CD4-positive, alpha-beta memory T cell (primary cell): ENCODE measurements around the gene IL18BP. TPM values are rescaled to one million over a fixed set of nuclear protein-coding genes. Genes with fewer than 3 reads are reported as not detected.

ENCODE experiments used
- CTCF ChIA-PET: fragments of 350-600 bp; sonication (Branson Sonifier 250); formaldehyde crosslinking; loops from one replicate; lab custom pipeline; 2021; ENCODE audit warnings: inconsistent platforms; ENCODE audit not compliant: partially characterized antibody; lab: Charles Lee
- POLR2A ChIA-PET: fragments of 350-600 bp; sonication (Branson Sonifier 250); formaldehyde crosslinking; loops from one replicate; lab custom pipeline; 2021; ENCODE audit not compliant: partially characterized antibody; lab: Charles Lee
- DNase-seq, 5 donors: peaks; one replicate each; pipeline versions ENCODE4 v3.0.0 to v3.0.0-alpha.2; 2020 to 2022; ENCODE audit warnings: mixed read lengths in 1 of 5
- H3K27ac ChIP-seq: one replicate; pipeline ENCODE4 v1.7.0; 2013; ENCODE audit warnings: low read depth, low read length
- H3K27me3 ChIP-seq: 2 replicates; pipeline ENCODE4 v1.7.0; 2013; ENCODE audit warnings: mild to moderate bottlenecking, low read length, moderate library complexity; ENCODE audit not compliant: insufficient read depth
- H3K36me3 ChIP-seq: 2 replicates; pipeline ENCODE4 v1.7.0; 2013; ENCODE audit warnings: mild to moderate bottlenecking, low read length, moderate library complexity; ENCODE audit not compliant: insufficient read depth
- H3K4me1 ChIP-seq: 2 replicates; pipeline ENCODE4 v1.7.0; 2013; ENCODE audit warnings: mild to moderate bottlenecking, low read length, moderate library complexity; ENCODE audit not compliant: insufficient read depth
- H3K4me3 ChIP-seq, 2 donors: one replicate each; pipeline ENCODE4 v1.7.0; 2013; ENCODE audit warnings: low read length in 2 of 2, mild to moderate bottlenecking in 1 of 2
- H3K9me3 ChIP-seq, 2 donors: one replicate each; pipeline ENCODE4 v1.7.0; 2013; ENCODE audit warnings: low read length in 2 of 2, control low read depth in 1 of 2; ENCODE audit not compliant: control insufficient read depth in 1 of 2
- H3K27ac Mint-ChIP-seq, 7 donors: one replicate each; pipeline ENCODE4 v1.8.0; 2020 to 2021; ENCODE audit warnings: mixed read lengths in 7 of 7, mild to moderate bottlenecking in 6 of 7, inconsistent platforms in 3 of 7, moderate library complexity in 3 of 7
- H3K27me3 Mint-ChIP-seq, 2 donors: one replicate each; pipeline ENCODE4 v1.8.0; 2020 to 2021; ENCODE audit warnings: mixed read lengths in 2 of 2
- H3K36me3 Mint-ChIP-seq, 2 donors: one replicate each; pipeline ENCODE4 v1.8.0; 2020 to 2021; ENCODE audit warnings: mixed read lengths in 2 of 2, inconsistent platforms in 1 of 2, mild to moderate bottlenecking in 1 of 2
- H3K4me1 Mint-ChIP-seq, 4 donors: one replicate each; pipeline ENCODE4 v1.8.0; 2020 to 2021; ENCODE audit warnings: mixed read lengths in 4 of 4, mild to moderate bottlenecking in 1 of 4
- H3K4me3 Mint-ChIP-seq, 8 donors: one replicate each; pipeline ENCODE4 v1.8.0; 2020 to 2021; ENCODE audit warnings: mixed read lengths in 8 of 8, mild to moderate bottlenecking in 7 of 8, moderate library complexity in 6 of 8, inconsistent platforms in 3 of 8
- H3K9me3 Mint-ChIP-seq, 8 donors: one replicate each; pipeline ENCODE4 v1.8.0; 2020 to 2021; ENCODE audit warnings: mixed read lengths in 8 of 8, mild to moderate bottlenecking in 5 of 8, inconsistent platforms in 3 of 8, moderate library complexity in 1 of 8
- intact Hi-C: fragments of 100-400 bp; cut with micrococcal nuclease; formaldehyde crosslinking; loops from one replicate; pipeline ENCODE4 v1.15.1; 2023
- polyA plus RNA-seq, 2 donors: library from polyadenylated mRNA; unstranded; fragments of 300-500 nt; fragmentation: Illumina TruSeq; gene quantifications; one replicate each; pipeline ENCODE4 v1.2.3, GENCODE V29; 2021
- total RNA-seq, 2 experiments: library from RNA; stranded (reverse); gene quantifications; one replicate each; pipeline ENCODE4 v1.2.3, GENCODE V29; 2021

The IL18BP gene
- total and polyA plus RNA-seq, 4 experiments from 2014 or later: 13.8 to 26.2 (median 20.6) TPM

DNA sequence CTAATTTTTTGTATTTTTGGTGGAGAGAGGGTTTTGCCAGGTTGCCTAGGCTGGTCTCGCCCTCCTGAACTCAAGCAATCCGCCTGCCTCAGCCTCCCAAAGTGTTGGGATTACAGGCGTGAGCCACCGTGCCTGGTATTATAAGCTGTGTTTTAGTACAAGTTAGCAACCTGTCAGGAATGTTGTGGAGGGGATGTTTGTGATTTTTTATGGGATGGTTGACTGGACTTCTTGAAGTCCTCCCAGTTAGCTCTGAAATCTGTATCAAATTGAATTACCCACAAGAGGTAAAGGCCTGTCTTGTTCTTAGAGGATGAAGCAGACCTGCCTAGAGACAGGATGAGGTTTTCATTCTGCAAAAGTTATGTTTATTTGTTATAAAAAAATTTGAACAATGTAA is 34.1 kb upstream of the IL18BP start:
- Histone ChIP-seq H3K36me3 (peaks cover 14% of the 10 kb centered on the region), H3K27ac (no peak overlapping the region), H3K27me3 (no peaks in the 10 kb centered on the region), H3K4me1 (no peaks in the 10 kb centered on the region), H3K9me3 (no peaks in the 10 kb centered on the region), H3K4me3 (no peak overlapping the region)
- ChIA-PET POLR2A (no interaction called here), CTCF (interaction anchor here (1.2 to 1.4 kb wide), 3 partner anchors 12 to 180 kb away, joined by 3 to 6 read pairs (median 4); no protein-coding TSS in a partner anchor)
- DNase-seq: no peak
- Mint-ChIP-seq H3K36me3 (peaks cover 25 to 42% of the 10 kb centered on the region in 2 donors), H3K27me3 (no peaks in the 10 kb centered on the region), H3K9me3 (peaks cover 0 to 5% (median 0%) of the 10 kb centered on the region in 8 donors), H3K4me3 (no peak overlapping the region), H3K27ac (no peak overlapping the region), H3K4me1 (peaks cover 0 to 4% (median 1%) of the 10 kb centered on the region in 4 donors)
- intact Hi-C loops: no loop called here

DNA sequence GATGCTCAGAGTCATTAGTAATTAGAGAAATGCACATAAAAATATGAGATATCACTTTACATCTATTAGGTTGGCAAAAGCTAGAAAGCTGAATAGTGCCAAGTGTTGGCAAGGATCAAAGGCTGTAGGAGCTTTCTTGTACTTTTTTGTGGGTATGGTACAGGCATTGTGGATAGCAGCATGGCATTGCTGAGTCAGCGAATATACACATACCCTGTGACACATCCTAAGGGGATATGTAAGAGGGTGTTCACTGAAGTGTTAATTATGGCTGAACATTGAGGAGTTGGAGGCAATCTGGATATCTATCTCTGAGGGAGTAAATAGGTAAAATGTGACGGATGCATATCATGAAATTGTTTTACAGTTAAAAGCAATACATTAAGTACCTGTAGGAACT is 27.0 kb upstream of the IL18BP start:
- no peak for DNase-seq
- intact Hi-C loops: no loop called here

DNA sequence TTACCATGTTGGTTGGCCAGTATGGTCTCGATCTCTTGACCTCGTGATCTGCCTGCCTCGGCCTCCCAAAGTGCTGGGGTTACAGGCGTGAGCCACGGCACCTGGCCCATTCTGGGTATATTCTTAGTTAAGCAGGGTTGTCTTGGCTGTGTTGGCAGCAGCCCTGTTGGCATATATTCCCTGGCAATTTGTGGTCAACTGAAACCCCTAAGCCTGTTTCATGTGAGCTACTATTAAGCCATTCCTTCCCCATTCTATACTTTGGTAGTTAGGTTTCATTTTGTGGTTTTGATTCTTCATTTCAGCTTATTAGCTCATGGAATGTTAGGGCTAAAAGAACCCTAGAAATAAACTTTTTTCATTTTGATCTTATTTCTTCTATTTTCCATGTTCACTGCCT is 22.2 kb upstream of the IL18BP start:
- intact Hi-C loops: no loop called here
- no peak for DNase-seq
- Mint-ChIP-seq H3K27me3 (no peaks in the 10 kb centered on the region), H3K36me3 (peaks cover 0 to 31% of the 10 kb centered on the region in 2 donors), H3K9me3 (no peaks in the 10 kb centered on the region), H3K4me3 (no peak overlapping the region), H3K27ac (no peak overlapping the region), H3K4me1 (peaks cover 0 to 3% (median 2%) of the 10 kb centered on the region in 4 donors)
- Histone ChIP-seq H3K27ac (no peak overlapping the region), H3K4me3 (no peak overlapping the region), H3K36me3 (peaks cover 3% of the 10 kb centered on the region), H3K27me3 (no peaks in the 10 kb centered on the region), H3K4me1 (no peaks in the 10 kb centered on the region), H3K9me3 (no peaks in the 10 kb centered on the region)
- ChIA-PET POLR2A (interaction anchor here (0.7 to 0.9 kb wide), 2 partner anchors 9 to 22 kb away, joined by 3 to 6 read pairs; partner anchors contain the start of gene IL18BP), CTCF (interaction anchor here (0.6 to 4.5 kb wide), 30 partner anchors 8 to 473 kb away, joined by 3 to 75 read pairs (median 6); partner anchors contain the start of genes IL18BP, RNF121 and XNDC1N)

More for the DNA sequence above, 27.0 kb upstream of the IL18BP start:
- Mint-ChIP-seq H3K27me3 (no peaks in the 10 kb centered on the region), H3K4me1 (peaks cover 0 to 3% (median 0%) of the 10 kb centered on the region in 4 donors), H3K36me3 (peaks cover 5 to 25% of the 10 kb centered on the region in 2 donors), H3K4me3 (no peak overlapping the region), H3K27ac (peak overlapping the region in 1 of 7 donors; percentile 53), H3K9me3 (no peaks in the 10 kb centered on the region)
- CTCF ChIA-PET: no interaction called here
- no peaks in the 10 kb centered on the region for H3K27me3 ChIP-seq
- no peak overlapping the region for H3K27ac ChIP-seq
- POLR2A ChIA-PET: no interaction called here
- no peaks in the 10 kb centered on the region for H3K9me3 ChIP-seq
- H3K36me3 ChIP-seq: no peaks in the 10 kb centered on the region
- H3K4me1 ChIP-seq: no peaks in the 10 kb centered on the region
- H3K4me3 ChIP-seq: no peak overlapping the region

DNA sequence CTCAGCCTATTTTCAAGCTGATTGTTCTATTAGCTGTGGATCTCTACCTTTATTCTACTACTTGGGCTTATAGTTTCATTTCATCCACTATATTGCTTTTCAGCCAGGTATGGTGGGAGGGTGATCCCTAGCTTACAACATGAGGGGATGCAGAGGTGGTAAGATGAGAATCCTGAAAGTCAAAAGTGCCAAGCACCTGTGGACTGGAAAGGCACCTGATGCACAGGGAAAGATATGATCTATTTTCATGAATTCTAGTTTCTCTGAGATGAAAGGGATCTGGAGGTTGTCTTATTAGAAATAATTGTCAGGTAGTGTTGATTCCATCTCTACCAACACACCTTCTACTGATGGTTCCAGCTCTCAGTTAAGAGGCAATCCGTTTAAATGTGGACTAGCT is 21.6 kb upstream of the IL18BP start:
- Histone ChIP-seq H3K4me1 (no peaks in the 10 kb centered on the region), H3K4me3 (no peak overlapping the region), H3K36me3 (peaks cover 3% of the 10 kb centered on the region), H3K27ac (no peak overlapping the region), H3K9me3 (no peaks in the 10 kb centered on the region), H3K27me3 (no peaks in the 10 kb centered on the region)
- H3K9me3 Mint-ChIP-seq: no peaks in the 10 kb centered on the region
- no peaks in the 10 kb centered on the region for H3K27me3 Mint-ChIP-seq
- intact Hi-C loops: loop anchor here (1.0 kb wide), 4 partner anchors 114 to 454 kb away; no protein-coding TSS in a partner anchor
- peaks cover 0 to 29% of the 10 kb centered on the region in 2 donors for H3K36me3 Mint-ChIP-seq
- ChIA-PET CTCF (interaction anchor here (0.6 to 4.5 kb wide), 41 partner anchors 9 to 472 kb away, joined by 3 to 75 read pairs (median 5); partner anchors contain the start of genes IL18BP, RNF121 and XNDC1N), POLR2A (interaction anchor here (0.7 to 0.9 kb wide), 2 partner anchors 9 to 22 kb away, joined by 3 to 6 read pairs; partner anchors contain the start of gene IL18BP)
- H3K4me1 Mint-ChIP-seq: peaks cover 0 to 3% (median 2%) of the 10 kb centered on the region in 4 donors
- no peak overlapping the region for H3K27ac Mint-ChIP-seq
- no peak for DNase-seq
- no peak overlapping the region for H3K4me3 Mint-ChIP-seq

DNA sequence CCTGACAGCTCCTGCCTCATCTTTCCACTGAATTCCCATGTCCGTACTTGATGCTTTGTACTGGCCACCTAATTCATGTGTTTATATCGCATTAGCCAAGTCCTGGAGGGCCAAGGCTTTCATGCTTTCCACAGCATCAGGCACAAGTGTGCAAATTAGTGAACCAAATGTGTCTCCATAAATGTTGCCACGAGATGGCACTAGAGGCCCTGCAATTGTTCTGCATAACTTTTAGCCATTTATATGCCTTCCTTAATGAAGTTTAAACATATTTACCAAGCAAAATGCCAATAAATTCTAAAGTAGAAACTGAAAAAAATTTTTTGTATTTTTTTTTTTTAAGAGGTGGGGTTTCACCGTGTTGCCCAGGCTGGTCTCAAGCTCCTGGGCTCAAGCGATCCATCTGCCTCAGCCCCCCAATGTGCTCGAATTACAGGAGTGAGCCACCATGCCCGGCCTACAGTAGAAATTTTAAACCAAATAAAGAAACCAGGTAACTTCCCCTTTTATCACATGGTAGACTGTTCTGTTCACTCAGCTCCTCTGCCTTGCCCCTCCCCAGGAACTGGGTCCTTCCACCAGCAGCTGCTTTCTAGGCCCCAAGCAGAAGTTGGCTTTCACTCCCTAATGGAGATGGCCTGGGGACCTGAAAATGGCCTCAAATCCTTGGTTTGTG is 20.8 kb upstream of the IL18BP start:
- DNase-seq: peak in 4 of 5 donors; percentile 33 to 47 (median 44)
- CTCF ChIA-PET: interaction anchor here (0.6 to 4.5 kb wide), 47 partner anchors 9 to 456 kb away, joined by 3 to 75 read pairs (median 5); partner anchors contain the start of genes CLPB, IL18BP, RNF121 and XNDC1N
- H3K4me1 ChIP-seq: no peaks in the 10 kb centered on the region
- no peak overlapping the region for H3K27ac ChIP-seq
- Mint-ChIP-seq H3K4me3 (no peak overlapping the region), H3K4me1 (peaks cover 0 to 5% (median 3%) of the 10 kb centered on the region in 4 donors), H3K27ac (peak overlapping the region in 1 of 7 donors; percentile 77), H3K27me3 (no peaks in the 10 kb centered on the region), H3K9me3 (no peaks in the 10 kb centered on the region), H3K36me3 (peaks cover 3 to 32% of the 10 kb centered on the region in 2 donors)
- no peaks in the 10 kb centered on the region for H3K9me3 ChIP-seq
- no peaks in the 10 kb centered on the region for H3K27me3 ChIP-seq
- no peak overlapping the region for H3K4me3 ChIP-seq
- POLR2A ChIA-PET: interaction anchor here (0.6 to 0.9 kb wide), 2 partner anchors 13 to 113 kb away, joined by 3 to 4 read pairs; no protein-coding TSS in a partner anchor
- H3K36me3 ChIP-seq: peaks cover 6% of the 10 kb centered on the region
- intact Hi-C loops: loop anchor here (1.0 kb wide), 4 partner anchors 113 to 453 kb away; no protein-coding TSS in a partner anchor

DNA sequence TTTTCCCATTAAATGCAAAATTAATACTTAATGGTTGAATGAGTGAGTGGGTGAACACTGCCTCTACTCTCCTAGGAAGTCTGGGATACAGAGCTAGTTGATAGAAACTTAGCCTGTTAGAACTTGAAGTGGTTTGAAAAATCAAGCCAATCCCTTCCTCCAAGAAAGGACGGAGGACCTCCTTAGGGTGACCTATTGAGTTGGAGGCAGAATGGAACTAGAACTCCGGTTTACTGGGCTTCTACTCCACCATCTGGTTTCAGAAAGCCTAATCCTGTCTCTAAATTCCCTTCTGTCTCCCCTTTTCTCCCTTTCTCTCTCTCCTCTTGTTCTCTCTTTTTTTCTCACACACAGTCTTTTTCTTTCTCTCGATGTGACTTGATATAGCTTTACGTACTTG is 19.6 kb upstream of the IL18BP start:
- no peaks in the 10 kb centered on the region for H3K27me3 Mint-ChIP-seq
- no peak overlapping the region for H3K4me3 Mint-ChIP-seq
- Histone ChIP-seq H3K27me3 (no peaks in the 10 kb centered on the region), H3K4me1 (no peaks in the 10 kb centered on the region), H3K4me3 (no peak overlapping the region), H3K9me3 (no peaks in the 10 kb centered on the region), H3K27ac (no peak overlapping the region), H3K36me3 (peaks cover 14% of the 10 kb centered on the region)
- CTCF ChIA-PET: interaction anchor here (1.1 to 4.5 kb wide), 15 partner anchors 7 to 452 kb away, joined by 3 to 75 read pairs (median 7); partner anchors contain the start of gene IL18BP
- peaks cover 3 to 42% of the 10 kb centered on the region in 2 donors for H3K36me3 Mint-ChIP-seq
- no peak overlapping the region for H3K27ac Mint-ChIP-seq
- peaks cover 0 to 5% (median 3%) of the 10 kb centered on the region in 4 donors for H3K4me1 Mint-ChIP-seq
- no peaks in the 10 kb centered on the region for H3K9me3 Mint-ChIP-seq
- intact Hi-C loops: no loop called here
- no peak for DNase-seq
- POLR2A ChIA-PET: no interaction called here

DNA sequence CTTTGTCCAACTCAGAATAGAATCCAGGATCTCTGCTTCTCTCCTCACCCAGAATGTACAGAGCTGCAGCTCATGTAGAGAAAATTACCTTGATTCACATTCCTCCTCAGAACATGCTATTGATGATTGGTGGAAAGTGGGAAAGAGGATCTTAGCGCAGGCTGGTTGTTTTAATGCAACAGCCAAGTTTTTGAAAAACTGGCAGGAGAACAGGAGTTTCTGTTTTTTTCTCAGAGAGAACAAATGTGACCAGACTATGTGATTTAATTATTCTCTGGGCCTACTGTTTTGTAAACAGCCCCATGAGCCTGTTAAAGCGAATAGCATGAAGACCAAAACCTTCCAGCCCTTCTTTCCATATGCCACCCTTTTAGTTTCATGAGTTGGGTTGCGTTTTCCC is 19.1 kb upstream of the IL18BP start:
- DNase-seq: no peak
- peaks cover 14% of the 10 kb centered on the region for H3K36me3 ChIP-seq
- no peaks in the 10 kb centered on the region for H3K27me3 ChIP-seq
- POLR2A ChIA-PET: no interaction called here
- Mint-ChIP-seq H3K4me3 (no peak overlapping the region), H3K36me3 (peaks cover 3 to 38% of the 10 kb centered on the region in 2 donors), H3K9me3 (no peaks in the 10 kb centered on the region), H3K27ac (no peak overlapping the region), H3K4me1 (peaks cover 0 to 3% (median 2%) of the 10 kb centered on the region in 4 donors), H3K27me3 (no peaks in the 10 kb centered on the region)
- CTCF ChIA-PET: interaction anchor here (1.1 to 4.5 kb wide), 9 partner anchors 19 to 451 kb away, joined by 3 to 75 read pairs (median 18); partner anchors contain the start of gene IL18BP
- H3K4me1 ChIP-seq: no peaks in the 10 kb centered on the region
- no peak overlapping the region for H3K27ac ChIP-seq
- H3K9me3 ChIP-seq: no peaks in the 10 kb centered on the region
- H3K4me3 ChIP-seq: no peak overlapping the region
- intact Hi-C loops: no loop called here
